H9 (cell line): ENCODE measurements around the gene CBX5. TPM values are rescaled to one million over a fixed set of nuclear protein-coding genes. Genes with fewer than 3 reads are reported as not detected.

ENCODE experiments used
- DNase-seq: peaks from one replicate; pipeline ENCODE4 v3.0.0-alpha.2; 2017
- H2AFZ ChIP-seq: one replicate; pipeline ENCODE4 v1.6.1; 2013; ENCODE audit warnings: mild to moderate bottlenecking, low read length, control low read depth, moderate library complexity
- H2AK5ac ChIP-seq: 2 replicates; pipeline ENCODE4 v1.6.1; 2013; ENCODE audit warnings: low read length, control low read depth, mixed read lengths; ENCODE audit not compliant: insufficient read length
- H2BK120ac ChIP-seq: one replicate; pipeline ENCODE4 v1.6.1; 2013; ENCODE audit warnings: low read depth, mild to moderate bottlenecking, low read length, control low read depth, inconsistent platforms; ENCODE audit not compliant: poor library complexity, severe bottlenecking
- H2BK12ac ChIP-seq: 2 replicates; pipeline ENCODE4 v1.6.1; 2013; ENCODE audit warnings: low read length, control low read depth, mixed read lengths, low read depth; ENCODE audit not compliant: insufficient read length
- H2BK15ac ChIP-seq: 2 replicates; pipeline ENCODE4 v1.6.1; 2013; ENCODE audit warnings: low read depth, low read length, control low read depth
- H2BK20ac ChIP-seq: one replicate; pipeline ENCODE4 v1.6.1; 2013; ENCODE audit warnings: low read depth, mild to moderate bottlenecking, low read length, control low read depth, inconsistent platforms; ENCODE audit not compliant: poor library complexity, severe bottlenecking
- H2BK5ac ChIP-seq: 2 replicates; pipeline ENCODE4 v1.6.1; 2013; ENCODE audit warnings: low read length, control low read depth, mixed read lengths; ENCODE audit not compliant: insufficient read length
- H3K14ac ChIP-seq: 2 replicates; pipeline ENCODE4 v1.6.1; 2013; ENCODE audit warnings: low read length, control low read depth; ENCODE audit not compliant: insufficient read depth
- H3K18ac ChIP-seq: 2 replicates; pipeline ENCODE4 v1.6.1; 2013; ENCODE audit warnings: low read depth, mild to moderate bottlenecking, mixed read lengths, low read length, control low read depth; ENCODE audit not compliant: insufficient read length
- H3K23ac ChIP-seq: 2 replicates; pipeline ENCODE4 v1.6.1; 2013; ENCODE audit warnings: low read length, control low read depth, mixed read lengths, low read depth; ENCODE audit not compliant: insufficient read length
- H3K23me2 ChIP-seq: 2 replicates; pipeline ENCODE4 v1.6.1; 2013; ENCODE audit warnings: low read depth, mild to moderate bottlenecking, mixed read lengths, low read length, control low read depth; ENCODE audit not compliant: insufficient read length, poor library complexity, severe bottlenecking
- H3K27ac ChIP-seq: 2 replicates; pipeline ENCODE4 v1.5.1; 2013; ENCODE audit warnings: low read length, control low read depth, mixed read lengths, low read depth; ENCODE audit not compliant: insufficient read length
- H3K27me3 ChIP-seq: 2 replicates; pipeline ENCODE4 v1.6.1; 2013; ENCODE audit warnings: low read length, control low read depth, inconsistent platforms; ENCODE audit not compliant: insufficient read depth
- H3K4ac ChIP-seq: 2 replicates; pipeline ENCODE4 v1.6.1; 2013; ENCODE audit warnings: low read depth, mild to moderate bottlenecking, control low read depth, inconsistent platforms, low read length, moderate library complexity
- H3K4me1 ChIP-seq: 2 replicates; pipeline ENCODE4 v1.6.1; 2013; ENCODE audit warnings: low read length, control low read depth, inconsistent platforms; ENCODE audit not compliant: insufficient read depth
- H3K4me2 ChIP-seq: 2 replicates; pipeline ENCODE4 v1.6.1; 2013; ENCODE audit warnings: low read length, control low read depth, mixed read lengths; ENCODE audit not compliant: insufficient read length, insufficient read depth
- H3K56ac ChIP-seq: 2 replicates; pipeline ENCODE4 v1.6.1; 2013; ENCODE audit warnings: low read depth, mild to moderate bottlenecking, mixed read lengths, low read length, control low read depth; ENCODE audit not compliant: insufficient read length
- H3K79me1 ChIP-seq: 2 replicates; pipeline ENCODE4 v1.6.1; 2013; ENCODE audit warnings: low read depth, mild to moderate bottlenecking, moderate library complexity, low read length, control low read depth, inconsistent platforms; ENCODE audit not compliant: insufficient read depth, poor library complexity, severe bottlenecking
- H3K79me2 ChIP-seq: 2 replicates; pipeline ENCODE4 v1.6.1; 2013; ENCODE audit warnings: low read length, control low read depth, inconsistent platforms; ENCODE audit not compliant: insufficient read depth
- H3K9ac ChIP-seq: 2 replicates; pipeline ENCODE4 v1.6.1; 2013; ENCODE audit warnings: low read length, control low read depth, mixed read lengths; ENCODE audit not compliant: insufficient read length; ENCODE audit errors: extremely low read depth
- H3K9me3 ChIP-seq: one replicate; pipeline ENCODE4 v1.6.1; 2013; ENCODE audit warnings: low read depth, low read length, inconsistent platforms; ENCODE audit not compliant: control insufficient read depth
- H3T11ph ChIP-seq: one replicate; pipeline ENCODE4 v1.6.1; 2013; ENCODE audit warnings: mild to moderate bottlenecking, low read length, control low read depth, inconsistent platforms
- H4K20me1 ChIP-seq: one replicate; pipeline ENCODE4 v1.6.1; 2013; ENCODE audit not compliant: control insufficient read depth, insufficient read length, insufficient read depth
- H4K5ac ChIP-seq: 2 replicates; pipeline ENCODE4 v1.6.1; 2013; ENCODE audit warnings: low read depth, mild to moderate bottlenecking, mixed read lengths, low read length, control low read depth; ENCODE audit not compliant: insufficient read length
- H4K8ac ChIP-seq: replicated peaks from 2 replicates; pipeline ENCODE4 v1.6.1; 2013; ENCODE audit warnings: low read length, control low read depth, mixed read lengths, low read depth; ENCODE audit not compliant: insufficient read length
- H4K91ac ChIP-seq: 2 replicates; pipeline ENCODE4 v1.6.1; 2013; ENCODE audit warnings: low read depth, mild to moderate bottlenecking, moderate library complexity, mixed read lengths, low read length, control low read depth; ENCODE audit not compliant: insufficient read length
- H3K27ac Mint-ChIP-seq, 3 experiments: 2 replicates in 2 of 3; 3 replicates in 1 of 3; pipeline ENCODE4 v1.8.0; 2020 to 2021; ENCODE audit warnings: mixed read lengths in 3 of 3, mild to moderate bottlenecking in 1 of 3, moderate library complexity in 1 of 3
- H3K27me3 Mint-ChIP-seq: 2 replicates; pipeline ENCODE4 v1.8.0; 2021; ENCODE audit warnings: low read depth, mild to moderate bottlenecking, moderate library complexity, mixed read lengths
- H3K36me3 Mint-ChIP-seq, 3 experiments: 2 replicates in 2 of 3; 3 replicates in 1 of 3; pipeline ENCODE4 v1.8.0; 2020 to 2021; ENCODE audit warnings: low read depth in 3 of 3, mixed read lengths in 3 of 3; ENCODE audit not compliant: insufficient read depth in 1 of 3
- H3K4me1 Mint-ChIP-seq, 2 experiments: 2 replicates each; pipeline ENCODE4 v1.8.0; 2020; ENCODE audit warnings: mixed read lengths in 2 of 2
- H3K4me3 Mint-ChIP-seq, 2 experiments: 2 replicates in 1 of 2; 3 replicates in 1 of 2; pipeline ENCODE4 v1.8.0; 2020 to 2021; ENCODE audit warnings: mild to moderate bottlenecking in 2 of 2, mixed read lengths in 2 of 2, moderate library complexity in 1 of 2
- H3K9me3 Mint-ChIP-seq, 2 experiments: 2 replicates in 1 of 2; 3 replicates in 1 of 2; pipeline ENCODE4 v1.8.0; 2020; ENCODE audit warnings: mild to moderate bottlenecking in 2 of 2, mixed read lengths in 2 of 2, moderate library complexity in 1 of 2
- CTCF ChIP-seq: fragments of 200-600 bp; sonication (generic); conservative IDR thresholded peaks from 3 replicates; pipeline ENCODE4 v1.8.0; 2021; ENCODE audit warnings: antibody characterized with exemption, mild to moderate bottlenecking
- WGBS: extraction: QIAGEN DNeasy Blood & Tissue Kit; methylation state at CpG from one replicate; pipeline ENCODE4 v1.1.7; 2013; ENCODE audit warnings: missing lambda C conversion rate, low lambda C conversion rate, mixed read lengths; ENCODE audit not compliant: insufficient read length; ENCODE audit errors: extremely low coverage; 5-methylcytosine and 5-hydroxymethylcytosine counted together
- total RNA-seq: library from RNA; stranded (reverse); gene quantifications from 2 replicates; pipeline ENCODE4 v1.2.1, GENCODE V29; 2021

Gene CBX5
- total RNA-seq, 1 experiment from 2014 or later, result 206 TPM

GRCh38 chr12:54273981-54274380, 5.9 kb downstream of the CBX5 start:
- H3K4me1 Mint-ChIP-seq, result peaks cover 18 to 28% of the 10 kb centered on the region in 2 experiments

More at GRCh38 chr12:54273981-54274380, 5.9 kb downstream of the CBX5 start:
- Histone ChIP-seq H4K91ac (no peak overlapping the region), H3K27ac (no peak overlapping the region), H4K20me1 (no peaks in the 10 kb centered on the region), H2BK15ac (no peak overlapping the region), H3K14ac (no peak overlapping the region), H3K23ac (no peak overlapping the region), H3K56ac (no peak overlapping the region), H2AK5ac (no peak overlapping the region), H2BK12ac (no peak overlapping the region), H3K4me1 (no peaks in the 10 kb centered on the region), H3K79me1 (no peaks in the 10 kb centered on the region), H2BK120ac (no peak overlapping the region), H3K27me3 (no peaks in the 10 kb centered on the region), H3K79me2 (peaks cover 12% of the 10 kb centered on the region; the same call in 1 of the 2 replicates), H3K9ac (no peak overlapping the region), H3K9me3 (no peaks in the 10 kb centered on the region), H4K8ac (no peak overlapping the region), H2BK5ac (no peak overlapping the region), H2AFZ (no peak overlapping the region), H3K18ac (no peak overlapping the region), H3K4ac (no peak overlapping the region), H3K23me2 (peaks cover 5% of the 10 kb centered on the region), H3T11ph (no peak overlapping the region), H4K5ac (no peak overlapping the region), H2BK20ac (no peak overlapping the region), H3K4me2 (no peak overlapping the region)
- H3K4me3 Mint-ChIP-seq, result no peak overlapping the region
- no peak for DNase-seq
- H3K27me3 Mint-ChIP-seq, result no peaks in the 10 kb centered on the region
- no peaks in the 10 kb centered on the region for H3K9me3 Mint-ChIP-seq
- no CpG with 5 or more reads among the region's 2 CpGs for WGBS
- TF ChIP-seq CTCF, result no peak
- H3K27ac Mint-ChIP-seq, result no peak overlapping the region
- H3K36me3 Mint-ChIP-seq, result peaks cover 23 to 27% (median 24%) of the 10 kb centered on the region in 3 experiments
